Lung (tissue), 12 donors: ENCODE results near the gene HEXIM1. TPM values are rescaled to one million over a fixed set of nuclear protein-coding genes. Genes with fewer than 3 reads are reported as not detected.

ENCODE experiments used
- ATAC-seq: fragments of 200-7000 bp; cut with Tn5 transposase; one replicate; pipeline ENCODE4 v1.9.1; 2020; ENCODE audit warnings: moderate number of reproducible peaks; ENCODE audit not compliant: insufficient read depth, low FRiP score
- DNase-seq, 3 donors: peaks; one replicate each; pipeline ENCODE4 v3.0.0-alpha.2; 2013 to 2017
- H3K27ac ChIP-seq, 2 donors: one replicate each; pipeline ENCODE4 v1.5.1; 2013; ENCODE audit warnings: mild to moderate bottlenecking in 2 of 2, moderate library complexity in 2 of 2, control low read depth in 1 of 2, inconsistent platforms in 1 of 2, low read depth in 1 of 2, low read length in 1 of 2
- H3K27me3 ChIP-seq, 3 donors: one replicate each; pipeline ENCODE4 v1.5.1; 2013; ENCODE audit warnings: low read length in 2 of 3; ENCODE audit not compliant: control insufficient read depth in 3 of 3, insufficient read depth in 3 of 3
- H3K36me3 ChIP-seq, 4 donors: one replicate each; pipeline ENCODE4 v1.5.1; 2013; ENCODE audit warnings: low read length in 4 of 4, mild to moderate bottlenecking in 1 of 4, moderate library complexity in 1 of 4; ENCODE audit not compliant: control insufficient read depth in 4 of 4, insufficient read depth in 4 of 4
- H3K4me1 ChIP-seq, 5 donors: one replicate each; pipeline ENCODE4 v1.5.1; 2013; ENCODE audit warnings: low read length in 5 of 5, mild to moderate bottlenecking in 2 of 5, moderate library complexity in 1 of 5; ENCODE audit not compliant: control insufficient read depth in 5 of 5, insufficient read depth in 5 of 5
- H3K4me3 ChIP-seq: one replicate; pipeline ENCODE4 v1.5.1; 2013; ENCODE audit warnings: mild to moderate bottlenecking, control low read depth, moderate library complexity
- H3K9ac ChIP-seq, 2 donors: one replicate each; pipeline ENCODE4 v1.5.1; 2013; ENCODE audit warnings: low read length in 2 of 2, control low read depth in 1 of 2; ENCODE audit not compliant: insufficient read depth in 1 of 2
- H3K9me3 ChIP-seq, 4 donors: one replicate each; pipeline ENCODE4 v1.5.1; 2013; ENCODE audit warnings: low read length in 3 of 4, mild to moderate bottlenecking in 1 of 4, moderate library complexity in 1 of 4; ENCODE audit not compliant: control insufficient read depth in 4 of 4, insufficient read depth in 3 of 4
- CTCF ChIP-seq: IDR thresholded peaks from 2 replicates; pipeline ENCODE4 v1.5.1; 2012; ENCODE audit warnings: mild to moderate bottlenecking; ENCODE audit errors: control extremely low read depth, extremely low read depth
- WGBS, 2 donors: extraction: QIAGEN DNeasy Blood & Tissue Kit; methylation state at CpG; one replicate each; pipeline ENCODE4 v1.1.7; 2013; 5-methylcytosine and 5-hydroxymethylcytosine counted together
- polyA plus RNA-seq, 2 donors: library from polyadenylated mRNA; stranded (reverse); fragments of 200-250 nt; gene quantifications; one replicate each; pipeline ENCODE4 v1.2.1, GENCODE V29; 2013
- total RNA-seq, 2 donors: library from RNA; depleted of rRNA in 1 of 2; stranded (reverse); fragments of >200 nt in 1 of 2; gene quantifications; one replicate each; pipeline ENCODE4 v1.2.1, GENCODE V29; 2014 to 2021
- donor health status: control.
- donor health status: control.
- donor health status: Bipolar disorder and iron deficiency.
- donor health status: healthy.
- donor health status: DM: yes; HTN: yes; CAD: no.

HEXIM1 gene
- total and polyA plus RNA-seq, 4 donors: 14.5 to 34.4 (median 22.0) TPM

DNA sequence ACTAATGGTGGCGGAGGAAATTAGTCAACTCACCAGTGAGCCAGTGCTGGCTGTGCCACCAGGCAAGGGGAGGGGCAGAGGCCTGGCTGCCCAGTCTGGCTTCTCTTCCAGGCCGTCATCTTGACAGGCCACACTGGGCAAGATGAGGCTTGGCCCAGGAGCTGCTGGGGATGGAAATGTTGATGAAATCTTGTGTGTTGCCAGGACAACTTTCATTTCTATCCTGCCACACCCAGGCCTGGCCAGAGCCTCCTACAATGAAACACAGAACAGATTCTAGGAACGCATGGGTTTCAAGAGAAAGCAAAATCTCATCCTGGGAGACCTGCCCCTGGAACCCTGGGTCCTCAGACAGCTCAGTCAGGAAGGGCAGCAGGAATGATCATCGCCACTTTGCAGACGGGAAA, 22.7 kb downstream of the HEXIM1 start:
- Histone ChIP-seq H3K4me1 (peaks cover 3 to 29% (median 15%) of the 10 kb centered on the region in 5 donors), H3K9ac (peak overlapping the region in 1 of 2 donors; percentile 8), H3K4me3 (no peak overlapping the region), H3K9me3 (no peaks in the 10 kb centered on the region), H3K27ac (peak overlapping the region; percentile 65 to 86), H3K36me3 (peaks cover 0 to 7% (median 5%) of the 10 kb centered on the region in 4 donors), H3K27me3 (no peaks in the 10 kb centered on the region)
- WGBS, 2 donors: 23 to 28% methylated on average over 5 of the region's 5 CpGs
- ATAC-seq: peak; percentile 8
- TF ChIP-seq CTCF: no peak
- peak; percentile 57 to 65 (median 63) for DNase-seq

GRCh38 chr17:45171338-45172231, 23.3 kb downstream of the HEXIM1 start:
- Histone ChIP-seq H3K4me3 (no peak overlapping the region), H3K36me3 (peaks cover 0 to 7% (median 5%) of the 10 kb centered on the region in 4 donors), H3K4me1 (peaks cover 3 to 29% (median 15%) of the 10 kb centered on the region in 5 donors), H3K27ac (peak overlapping the region; percentile 54 to 86), H3K9ac (peak overlapping the region in 1 of 2 donors; percentile 8), H3K27me3 (no peaks in the 10 kb centered on the region), H3K9me3 (no peaks in the 10 kb centered on the region)
- 32 to 51% methylated on average over 20 of the region's 20 CpGs for WGBS, 2 donors
- ATAC-seq (no peak), DNase-seq (peak; percentile 67 to 80 (median 79))
- no peak for TF ChIP-seq CTCF

- peak overlapping the region; percentile 54 to 86 for H3K27ac ChIP-seq
- no peak for TF ChIP-seq CTCF
- DNase-seq (no peak), ATAC-seq (no peak)
- peak overlapping the region in 1 of 2 donors; percentile 1 for H3K9ac ChIP-seq
- peaks cover 0 to 7% (median 5%) of the 10 kb centered on the region in 4 donors for H3K36me3 ChIP-seq
- H3K4me1 ChIP-seq: peaks cover 3 to 29% (median 15%) of the 10 kb centered on the region in 5 donors
- H3K4me3 ChIP-seq: no peak overlapping the region
- WGBS, 2 donors: 68 to 75% methylated on average over 5 of the region's 5 CpGs
- H3K9me3 ChIP-seq: no peaks in the 10 kb centered on the region
- H3K27me3 ChIP-seq: no peaks in the 10 kb centered on the region
Observed at GRCh38 chr17:45172232-45172540, 23.9 kb downstream of the HEXIM1 start.
